ENCODE data around the gene CAPG.

CAPG gene

GRCh38 chr2:85397925-85398331, 12.2 kb downstream of the CAPG start:
- no peaks in the 10 kb centered on the region for H3K36me3 ChIP-seq (ENCODE audit: control insufficient read depth, insufficient read depth, low read length)
- H3K79me2 ChIP-seq, result peaks cover 9% of the 10 kb centered on the region
- H3K4me2 ChIP-seq (ENCODE audit: low read length), result peak overlapping the region; percentile 93
- no peak for TF ChIP-seq CTCF (IDR thresholded peaks at IDR 0.05)
- peaks cover 80% of the 10 kb centered on the region for H3K4me1 ChIP-seq
- no peaks in the 10 kb centered on the region for H3K27me3 ChIP-seq (ENCODE audit: control insufficient read depth, insufficient read depth, low read length)
- H3K4me3 ChIP-seq (ENCODE audit: low read depth, low read length), result peak overlapping the region; percentile 62
- no peak overlapping the region for H2AFZ ChIP-seq
- H3K9me3 ChIP-seq (ENCODE audit: control insufficient read depth, low read length), result no peaks in the 10 kb centered on the region
- no peak overlapping the region for H3K9ac ChIP-seq
- peak overlapping the region; percentile 97 for H3K27ac ChIP-seq

GRCh38 chr2:85396531-85397470, 13.4 kb downstream of the CAPG start:
- peak overlapping the region; percentile 21 for H2AFZ ChIP-seq
- TF ChIP-seq CTCF (IDR thresholded peaks at IDR 0.05), result no peak
- no peaks in the 10 kb centered on the region for H3K9me3 ChIP-seq (ENCODE audit: control insufficient read depth, low read length)
- H3K27me3 ChIP-seq (ENCODE audit: control insufficient read depth, insufficient read depth, low read length), result no peaks in the 10 kb centered on the region
- peak overlapping the region; percentile 93 for H3K4me2 ChIP-seq (ENCODE audit: low read length)
- peaks cover 80% of the 10 kb centered on the region for H3K4me1 ChIP-seq
- peak overlapping the region; percentile 62 for H3K4me3 ChIP-seq (ENCODE audit: low read depth, low read length)
- peak overlapping the region; percentile 97 for H3K27ac ChIP-seq
- H3K9ac ChIP-seq, result peak overlapping the region; percentile 22
- H3K79me2 ChIP-seq, result peaks cover 3% of the 10 kb centered on the region
- no peaks in the 10 kb centered on the region for H3K36me3 ChIP-seq (ENCODE audit: control insufficient read depth, insufficient read depth, low read length)

GRCh38 chr2:85395912-85396475, 14.2 kb downstream of the CAPG start:
- Histone ChIP-seq H3K4me3 (ENCODE audit: low read depth, low read length) (peak overlapping the region; percentile 62), H3K27me3 (ENCODE audit: control insufficient read depth, insufficient read depth, low read length) (no peaks in the 10 kb centered on the region), H3K9me3 (ENCODE audit: control insufficient read depth, low read length) (no peaks in the 10 kb centered on the region), H3K79me2 (peaks cover 6% of the 10 kb centered on the region), H3K4me2 (ENCODE audit: low read length) (peak overlapping the region; percentile 93), H3K36me3 (ENCODE audit: control insufficient read depth, insufficient read depth, low read length) (no peaks in the 10 kb centered on the region), H3K4me1 (peaks cover 77% of the 10 kb centered on the region), H3K27ac (peak overlapping the region; percentile 97), H3K9ac (no peak overlapping the region), H2AFZ (peak overlapping the region; percentile 21)
- no peak for TF ChIP-seq CTCF (IDR thresholded peaks at IDR 0.05)

- H3K9ac ChIP-seq, result no peak overlapping the region
- H3K27ac ChIP-seq, result peak overlapping the region; percentile 97
These were observed 15.2 kb downstream of the CAPG start for GRCh38 chr2:85394976-85395375.

More at GRCh38 chr2:85394976-85395375, 15.2 kb downstream of the CAPG start:
- no peak overlapping the region for H2AFZ ChIP-seq
- no peak for TF ChIP-seq CTCF (IDR thresholded peaks at IDR 0.05)
- H3K4me3 ChIP-seq (ENCODE audit: low read depth, low read length), result no peak overlapping the region
- no peaks in the 10 kb centered on the region for H3K9me3 ChIP-seq (ENCODE audit: control insufficient read depth, low read length)
- H3K36me3 ChIP-seq (ENCODE audit: control insufficient read depth, insufficient read depth, low read length), result no peaks in the 10 kb centered on the region
- H3K4me2 ChIP-seq (ENCODE audit: low read length), result peak overlapping the region; percentile 93
- H3K4me1 ChIP-seq, result peaks cover 67% of the 10 kb centered on the region
- H3K27me3 ChIP-seq (ENCODE audit: control insufficient read depth, insufficient read depth, low read length), result no peaks in the 10 kb centered on the region
- peaks cover 4% of the 10 kb centered on the region for H3K79me2 ChIP-seq
